CD4-positive, alpha-beta T cell treated with Interleukin-6 for 4 hours (primary cell): ENCODE measurements around the gene TAX1BP1.
"Not testable (repeated sequence)": the region's sequence is repeated elsewhere in the genome, so short reads cannot be mapped to it uniquely, and the experiment has no call there.

Experiments used
- DNase-seq: peaks from one replicate; pipeline ENCODE4 v3.0.0-alpha.2; 2020; ENCODE audit warnings: mixed read lengths

Gene TAX1BP1

GRCh38 chr7:27739301-27739908, 557 bp upstream of the TAX1BP1 start:
- DNase-seq, result no peak

GRCh38 chr7:27740449-27741086, 606 bp downstream of the TAX1BP1 start:
- peak; percentile 87 for DNase-seq

- not testable (repeated sequence) for DNase-seq
These were observed 2.2 kb downstream of the TAX1BP1 start for GRCh38 chr7:27742091-27742710.

- DNase-seq, result no peak
These were observed 5.2 kb downstream of the TAX1BP1 start for GRCh38 chr7:27745064-27745583.

- DNase-seq, result no peak
These were observed 6.5 kb downstream of the TAX1BP1 start for GRCh38 chr7:27746486-27746885.

- no peak for DNase-seq
These were observed 7.0 kb downstream of the TAX1BP1 start for GRCh38 chr7:27746978-27747377.

- DNase-seq, result no peak
These were observed 7.8 kb downstream of the TAX1BP1 start for GRCh38 chr7:27747589-27748368.

- DNase-seq, result no peak
These were observed 10.4 kb downstream of the TAX1BP1 start for GRCh38 chr7:27750316-27750715.

GRCh38 chr7:27751888-27752660, 12.1 kb downstream of the TAX1BP1 start:
- no peak for DNase-seq

GRCh38 chr7:27753863-27754262, 13.9 kb downstream of the TAX1BP1 start:
- DNase-seq, result no peak

- DNase-seq, result no peak
These were observed 16.3 kb downstream of the TAX1BP1 start for GRCh38 chr7:27756298-27756697.

GRCh38 chr7:27759491-27759890, 19.5 kb downstream of the TAX1BP1 start:
- DNase-seq, result no peak

GRCh38 chr7:27762062-27762461, 22.1 kb downstream of the TAX1BP1 start:
- no peak for DNase-seq

- DNase-seq, result no peak
These were observed 24.1 kb downstream of the TAX1BP1 start for GRCh38 chr7:27763983-27764508.

- no peak for DNase-seq
These were observed 25.9 kb downstream of the TAX1BP1 start for GRCh38 chr7:27765841-27766240.

- DNase-seq, result no peak
These were observed 27.4 kb downstream of the TAX1BP1 start for GRCh38 chr7:27767374-27767773.

- DNase-seq, result no peak
These were observed 31.1 kb downstream of the TAX1BP1 start for GRCh38 chr7:27771111-27771510.

- DNase-seq, result no peak
These were observed 34.9 kb downstream of the TAX1BP1 start for GRCh38 chr7:27774717-27775328.

- DNase-seq, result no peak
These were observed 35.8 kb downstream of the TAX1BP1 start for GRCh38 chr7:27775782-27776181.

- no peak for DNase-seq
These were observed 37.7 kb downstream of the TAX1BP1 start for GRCh38 chr7:27777662-27778061.

GRCh38 chr7:27779873-27780272, 39.9 kb downstream of the TAX1BP1 start:
- no peak for DNase-seq

- DNase-seq, result no peak
These were observed 41.2 kb downstream of the TAX1BP1 start for GRCh38 chr7:27781188-27781587.
